ENCODE data around the gene EPHA7.

EPHA7 gene

DNA sequence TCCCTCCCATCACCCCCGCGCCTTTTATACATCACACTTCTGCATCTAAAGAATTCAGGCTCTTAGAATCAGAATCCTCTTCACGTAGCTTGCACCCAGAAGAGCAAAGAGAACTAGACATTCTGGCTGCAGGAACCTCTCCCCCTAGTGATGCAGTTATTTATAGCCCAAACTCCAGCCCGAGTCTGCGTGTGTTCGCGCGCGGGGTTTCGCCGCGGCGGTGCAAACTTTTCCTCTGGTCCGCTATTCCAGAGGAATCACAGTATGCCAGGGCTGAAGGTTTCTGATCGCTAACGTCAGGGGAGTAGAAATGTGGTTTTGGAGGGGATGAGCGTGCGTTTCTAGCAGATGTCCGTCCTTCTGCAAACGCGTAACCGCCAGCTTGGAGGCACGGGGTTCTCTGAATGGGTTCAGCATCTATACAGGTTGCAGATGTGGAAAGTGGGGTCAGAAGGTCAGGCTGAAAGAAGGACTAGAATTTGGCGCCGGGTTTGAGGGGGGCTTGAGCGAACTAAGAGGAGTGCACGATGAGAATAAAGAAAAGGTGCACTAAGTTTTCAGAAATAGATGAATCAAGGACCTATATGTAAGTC, 1.8 kb downstream of the EPHA7 start:
- no peaks in the 10 kb centered on the region for H3K9me3 ChIP-seq
- H3K4me3 ChIP-seq, result peak overlapping the region; percentile 59
- no peaks in the 10 kb centered on the region for H3K36me3 ChIP-seq (replicated peaks)
- in situ Hi-C loops (cut with MboI; ENCODE audit: low sequenced_read_pairs), result no loop called here
- peaks cover 7% of the 10 kb centered on the region; the same call in 1 of the 2 replicates for H3K27me3 ChIP-seq (ENCODE audit: low read depth)
- H3K4me1 ChIP-seq, result peaks cover 5% of the 10 kb centered on the region
- peak; percentile 57 to 69 for DNase-seq (ENCODE audit: low spot score in 2 of 2)

DNA sequence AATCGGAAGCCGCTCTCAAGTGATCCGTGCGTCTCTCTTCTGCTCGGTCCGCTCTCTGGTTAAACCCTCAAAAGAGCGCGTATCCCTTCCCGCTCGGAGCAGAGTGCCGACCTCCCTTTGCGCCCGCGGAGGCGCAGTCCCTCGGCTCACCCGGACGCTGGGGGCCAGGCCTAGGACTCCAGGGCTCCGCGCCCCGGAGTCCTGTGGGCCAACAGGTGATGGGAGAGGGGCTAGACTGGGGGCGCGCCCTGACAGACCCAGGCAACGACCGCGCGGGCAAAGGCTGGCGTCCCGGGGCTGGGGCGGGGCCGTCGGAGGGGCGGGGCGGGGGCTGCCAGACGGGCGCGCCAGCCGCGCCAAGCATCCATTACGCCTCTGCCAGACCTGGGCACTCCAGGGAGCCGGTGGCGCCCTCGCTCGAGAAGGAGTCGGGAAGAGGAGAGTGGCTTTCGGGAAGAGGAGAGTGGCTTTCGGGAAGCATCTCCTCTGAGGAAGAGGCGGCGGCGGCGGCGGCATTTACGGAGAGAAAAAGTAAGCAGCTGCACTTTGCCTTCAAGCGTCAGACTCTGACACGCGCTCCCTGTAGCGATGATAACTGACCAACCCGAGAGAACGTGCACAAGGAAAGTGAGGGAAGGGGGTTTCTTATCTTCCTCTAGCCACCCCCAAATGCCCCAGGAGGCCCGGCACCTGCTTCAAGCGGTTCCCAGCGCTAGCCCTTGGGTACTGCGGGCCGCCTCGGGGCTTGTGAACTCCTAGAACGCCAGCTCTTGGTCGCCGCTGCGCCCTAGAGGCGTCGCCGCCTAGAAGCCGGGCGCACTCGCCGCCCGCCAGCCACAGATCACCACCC, 2.6 kb downstream of the EPHA7 start:
- in situ Hi-C loops (cut with MboI; ENCODE audit: low sequenced_read_pairs), result no loop called here
- Histone ChIP-seq H3K4me1 (peaks cover 5% of the 10 kb centered on the region), H3K9me3 (no peaks in the 10 kb centered on the region), H3K36me3 (replicated peaks) (no peaks in the 10 kb centered on the region), H3K4me3 (peak overlapping the region; percentile 59), H3K27me3 (ENCODE audit: low read depth) (peaks cover 7% of the 10 kb centered on the region; the same call in 1 of the 2 replicates)
- peak; percentile 60 to 73 for DNase-seq (ENCODE audit: low spot score in 2 of 2)

DNA sequence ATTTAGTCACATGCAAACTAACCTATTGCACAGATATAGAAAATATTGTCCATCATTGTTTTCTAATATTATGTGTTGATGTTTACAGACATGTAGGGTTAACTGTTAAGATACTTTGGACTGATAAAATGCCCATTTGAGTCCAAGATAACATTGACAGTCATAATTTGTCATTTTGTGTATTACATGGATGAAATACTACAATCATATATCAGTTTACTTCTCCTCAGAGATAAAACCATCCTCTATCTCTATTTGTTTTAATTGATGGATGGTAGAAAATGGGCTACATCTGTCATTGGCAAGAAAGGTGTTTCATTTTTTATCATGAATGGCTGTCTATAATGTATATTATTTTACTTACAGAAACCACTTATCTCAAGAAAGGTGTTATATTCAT, 6.2 kb downstream of the EPHA7 start:
- in situ Hi-C loops (cut with MboI; ENCODE audit: low sequenced_read_pairs), result no loop called here
- DNase-seq (ENCODE audit: low spot score in 2 of 2), result no peak
- Histone ChIP-seq H3K4me3 (no peak overlapping the region), H3K27me3 (ENCODE audit: low read depth) (no peaks in the 10 kb centered on the region), H3K4me1 (peaks cover 5% of the 10 kb centered on the region), H3K36me3 (replicated peaks) (no peaks in the 10 kb centered on the region), H3K9me3 (no peaks in the 10 kb centered on the region)

DNA sequence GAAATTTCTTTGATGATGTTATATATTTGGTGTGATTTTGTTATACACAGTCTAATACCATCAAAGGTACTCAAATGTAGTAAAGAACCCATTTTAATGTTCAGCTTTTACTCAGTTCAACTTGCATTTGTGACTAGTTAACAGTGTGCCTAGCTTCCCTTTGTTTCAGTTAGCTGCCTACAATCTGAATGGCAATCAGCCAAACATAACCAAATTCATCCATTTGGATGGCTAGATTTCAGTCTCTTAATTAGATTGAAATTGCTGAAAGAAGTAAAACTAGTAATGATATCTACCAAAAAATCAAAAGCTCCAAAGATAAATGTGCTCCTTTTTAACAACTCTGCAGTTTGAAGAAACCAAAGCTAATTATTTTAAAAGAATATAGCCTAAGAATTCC, 6.9 kb downstream of the EPHA7 start:
- in situ Hi-C loops (cut with MboI; ENCODE audit: low sequenced_read_pairs), result no loop called here
- DNase-seq (ENCODE audit: low spot score in 2 of 2), result no peak
- Histone ChIP-seq H3K27me3 (ENCODE audit: low read depth) (no peaks in the 10 kb centered on the region), H3K36me3 (replicated peaks) (no peaks in the 10 kb centered on the region), H3K4me3 (no peak overlapping the region), H3K4me1 (peaks cover 6% of the 10 kb centered on the region), H3K9me3 (no peaks in the 10 kb centered on the region)

DNA sequence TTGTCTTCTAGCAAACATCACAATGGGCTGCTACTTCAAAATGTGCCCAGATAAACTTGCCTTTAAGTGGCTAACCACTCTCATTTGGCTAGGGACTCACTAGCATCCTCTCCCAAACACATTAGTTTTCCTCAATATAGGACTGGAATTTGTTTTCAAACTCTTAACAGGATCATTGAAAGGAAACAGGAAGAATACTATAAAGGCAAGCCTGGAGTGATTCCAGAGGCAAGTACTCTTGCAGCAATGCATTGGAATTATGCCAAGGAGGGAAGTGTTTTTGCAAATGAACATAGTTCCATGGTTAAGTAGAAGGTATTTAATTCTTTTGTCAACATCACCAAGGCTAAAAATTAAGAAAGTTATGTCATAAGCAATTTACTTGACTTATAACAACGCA, 12.2 kb downstream of the EPHA7 start:
- H3K4me1 ChIP-seq, result peaks cover 3% of the 10 kb centered on the region
- H3K9me3 ChIP-seq, result no peaks in the 10 kb centered on the region
- in situ Hi-C loops (cut with MboI; ENCODE audit: low sequenced_read_pairs), result no loop called here
- H3K36me3 ChIP-seq (replicated peaks), result no peaks in the 10 kb centered on the region
- no peak overlapping the region for H3K4me3 ChIP-seq
- no peaks in the 10 kb centered on the region for H3K27me3 ChIP-seq (ENCODE audit: low read depth)
- peak in 1 of 2 experiments; percentile 45 for DNase-seq (ENCODE audit: low spot score in 2 of 2)

DNA sequence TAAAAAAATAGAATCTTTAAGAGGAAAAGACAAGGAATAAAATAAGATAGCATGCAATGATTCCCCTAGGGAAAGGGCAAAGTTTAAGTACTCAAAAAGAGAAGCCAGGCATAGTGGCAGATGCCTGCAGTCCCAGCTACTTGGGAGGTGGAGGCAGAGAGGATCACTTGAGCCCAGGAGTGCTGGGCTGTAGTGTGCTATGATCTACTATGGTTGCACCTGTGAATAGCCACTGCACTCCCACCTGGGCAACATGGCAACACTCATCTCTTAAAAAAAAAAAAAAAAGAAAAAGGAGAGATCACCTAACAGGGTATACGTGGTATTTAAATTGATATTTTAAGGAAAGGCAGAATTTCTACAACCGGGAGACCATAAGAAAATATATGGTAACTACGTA, 16.0 kb downstream of the EPHA7 start:
- peaks cover 10% of the 10 kb centered on the region for H3K4me1 ChIP-seq
- H3K4me3 ChIP-seq, result no peak overlapping the region
- in situ Hi-C loops (cut with MboI; ENCODE audit: low sequenced_read_pairs), result no loop called here
- no peaks in the 10 kb centered on the region for H3K27me3 ChIP-seq (ENCODE audit: low read depth)
- no peaks in the 10 kb centered on the region for H3K9me3 ChIP-seq
- no peak for DNase-seq (ENCODE audit: low spot score in 2 of 2)
- H3K36me3 ChIP-seq (replicated peaks), result no peaks in the 10 kb centered on the region

DNA sequence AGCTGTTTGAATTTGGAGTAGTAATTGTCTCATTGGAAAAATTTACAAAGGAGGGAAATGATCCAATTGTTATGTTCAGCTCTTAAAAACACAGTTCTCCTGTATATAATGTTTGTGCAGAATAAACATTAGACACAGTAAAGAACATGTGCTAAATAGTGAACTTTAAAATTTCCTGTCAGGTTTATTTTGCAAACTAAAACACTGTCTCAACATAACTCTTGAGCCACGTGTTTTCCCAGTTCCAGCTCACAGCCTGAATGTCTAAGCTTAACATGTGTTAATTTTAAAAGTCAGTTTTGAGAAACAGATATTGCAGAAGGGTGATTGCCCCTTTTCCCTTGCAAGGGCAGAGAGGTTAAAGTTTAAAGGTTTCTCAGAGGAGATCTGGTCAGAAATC, 20.6 kb downstream of the EPHA7 start:
- Histone ChIP-seq H3K9me3 (no peaks in the 10 kb centered on the region), H3K36me3 (replicated peaks) (no peaks in the 10 kb centered on the region), H3K4me3 (no peak overlapping the region), H3K4me1 (peaks cover 15% of the 10 kb centered on the region), H3K27me3 (ENCODE audit: low read depth) (no peaks in the 10 kb centered on the region)
- DNase-seq (ENCODE audit: low spot score in 2 of 2), result no peak
- in situ Hi-C loops (cut with MboI; ENCODE audit: low sequenced_read_pairs), result no loop called here

DNA sequence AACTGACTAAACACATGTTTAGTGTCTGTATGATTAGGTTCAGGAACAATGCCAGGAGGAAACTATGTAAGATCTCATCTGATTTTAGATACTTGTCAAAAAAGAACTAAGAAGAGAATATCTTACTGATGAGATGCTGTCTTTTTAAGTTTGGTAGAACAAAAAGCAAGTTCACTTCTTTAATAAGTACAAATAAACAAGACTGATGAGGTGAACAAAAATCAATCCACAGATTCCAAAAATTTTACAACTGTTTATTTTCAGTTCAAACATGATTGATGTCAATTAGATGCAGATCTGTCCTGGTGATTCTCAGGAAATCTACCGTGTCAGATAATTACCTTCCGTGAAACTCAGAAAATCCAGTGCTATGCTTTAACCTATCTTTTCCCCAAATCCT, 24.9 kb downstream of the EPHA7 start:
- H3K36me3 ChIP-seq (replicated peaks), result no peaks in the 10 kb centered on the region
- in situ Hi-C loops (cut with MboI; ENCODE audit: low sequenced_read_pairs), result no loop called here
- no peaks in the 10 kb centered on the region for H3K9me3 ChIP-seq
- DNase-seq (ENCODE audit: low spot score in 2 of 2), result no peak
- peaks cover 21% of the 10 kb centered on the region for H3K4me1 ChIP-seq
- H3K4me3 ChIP-seq, result no peak overlapping the region
- no peaks in the 10 kb centered on the region for H3K27me3 ChIP-seq (ENCODE audit: low read depth)

DNA sequence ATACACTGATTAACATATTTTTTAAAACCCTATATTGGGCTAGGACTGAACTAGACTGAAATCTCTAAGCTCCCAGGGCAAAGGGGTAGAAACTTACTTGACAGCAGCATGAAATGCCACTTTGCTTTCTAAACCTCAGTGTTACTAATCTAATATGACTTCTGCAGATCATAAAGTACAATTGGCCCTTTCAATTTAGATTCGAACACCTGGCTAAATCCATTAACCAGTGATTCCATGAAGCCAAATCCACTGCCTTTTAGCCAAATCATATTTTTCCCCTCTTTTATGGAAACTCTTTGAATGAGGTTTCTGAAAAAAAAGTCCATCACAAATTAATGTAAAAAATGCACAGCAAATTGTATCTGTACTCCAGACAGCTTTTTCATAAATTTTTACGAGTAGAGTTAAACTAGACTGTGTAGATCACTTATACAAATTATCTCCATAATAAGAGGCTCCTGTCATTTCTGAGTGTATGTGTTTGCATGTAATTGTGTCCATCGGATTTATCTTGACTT, 25.7 kb downstream of the EPHA7 start:
- peaks cover 15% of the 10 kb centered on the region for H3K4me1 ChIP-seq
- H3K4me3 ChIP-seq, result no peak overlapping the region
- H3K36me3 ChIP-seq (replicated peaks), result no peaks in the 10 kb centered on the region
- DNase-seq (ENCODE audit: low spot score in 2 of 2), result no peak
- no peaks in the 10 kb centered on the region for H3K9me3 ChIP-seq
- in situ Hi-C loops (cut with MboI; ENCODE audit: low sequenced_read_pairs), result no loop called here
- H3K27me3 ChIP-seq (ENCODE audit: low read depth), result no peaks in the 10 kb centered on the region

DNA sequence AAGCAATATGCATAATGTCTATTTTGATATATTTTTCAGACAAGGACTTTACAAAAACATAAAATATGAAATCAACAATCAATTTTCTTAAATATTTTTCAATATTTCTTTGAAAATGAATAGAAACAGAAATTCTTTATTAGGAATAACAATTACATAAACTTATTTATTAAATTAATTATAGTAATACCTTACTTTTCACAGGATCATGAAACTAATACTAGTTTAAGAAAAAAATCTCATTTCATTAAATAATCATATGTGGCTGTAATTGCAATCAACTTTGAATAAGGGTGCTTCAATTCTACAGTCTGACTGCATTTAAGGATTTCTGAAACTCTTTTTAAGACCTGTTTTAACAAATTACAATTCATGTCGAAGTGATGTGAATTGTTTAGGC, 26.6 kb downstream of the EPHA7 start:
- no peak for DNase-seq (ENCODE audit: low spot score in 2 of 2)
- Histone ChIP-seq H3K36me3 (replicated peaks) (no peaks in the 10 kb centered on the region), H3K4me3 (no peak overlapping the region), H3K9me3 (no peaks in the 10 kb centered on the region), H3K4me1 (peaks cover 14% of the 10 kb centered on the region), H3K27me3 (ENCODE audit: low read depth) (no peaks in the 10 kb centered on the region)
- in situ Hi-C loops (cut with MboI; ENCODE audit: low sequenced_read_pairs), result no loop called here

DNA sequence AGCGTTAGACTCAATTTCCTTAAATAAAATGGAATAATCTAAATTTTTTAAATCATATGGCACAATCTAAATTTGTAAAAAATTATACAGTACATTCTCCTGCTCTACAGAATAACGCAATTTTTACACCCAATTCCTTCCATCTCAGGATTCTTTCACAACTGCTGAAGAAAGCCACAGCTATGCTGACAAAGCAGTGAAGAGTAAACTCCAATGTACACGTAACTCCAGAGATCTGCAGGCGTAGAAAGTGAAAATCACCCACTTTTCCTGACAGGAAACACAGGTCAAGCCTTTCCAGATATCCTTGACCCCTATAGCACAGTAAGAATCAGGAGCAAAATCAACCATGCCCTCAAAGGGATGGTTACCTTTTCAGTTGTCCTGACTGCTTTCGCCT, 27.4 kb downstream of the EPHA7 start:
- Histone ChIP-seq H3K4me3 (no peak overlapping the region), H3K4me1 (peaks cover 14% of the 10 kb centered on the region), H3K27me3 (ENCODE audit: low read depth) (no peaks in the 10 kb centered on the region), H3K36me3 (replicated peaks) (no peaks in the 10 kb centered on the region), H3K9me3 (no peaks in the 10 kb centered on the region)
- in situ Hi-C loops (cut with MboI; ENCODE audit: low sequenced_read_pairs), result no loop called here
- DNase-seq (ENCODE audit: low spot score in 2 of 2), result no peak

DNA sequence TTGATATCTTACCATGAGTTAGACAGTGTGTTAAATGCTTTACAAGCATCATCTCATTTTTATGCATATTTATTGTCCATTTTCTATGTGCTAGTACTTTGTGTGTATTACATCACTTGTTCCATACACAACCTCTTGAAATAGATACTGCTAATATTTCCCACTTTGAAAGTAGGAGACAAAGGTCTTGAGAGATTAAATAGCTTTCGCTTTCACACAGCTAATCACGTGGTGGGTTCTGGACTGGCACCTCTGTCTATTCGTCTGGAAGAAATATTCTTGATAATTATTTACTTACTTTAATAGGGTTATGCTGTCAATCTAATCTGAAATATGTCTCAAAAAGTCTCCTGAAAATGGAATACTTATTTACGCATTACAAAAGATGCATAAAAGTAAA, 30.2 kb downstream of the EPHA7 start:
- in situ Hi-C loops (cut with MboI; ENCODE audit: low sequenced_read_pairs), result no loop called here
- DNase-seq (ENCODE audit: low spot score in 2 of 2), result no peak
- H3K4me3 ChIP-seq, result no peak overlapping the region
- peaks cover 10% of the 10 kb centered on the region for H3K4me1 ChIP-seq
- no peaks in the 10 kb centered on the region for H3K36me3 ChIP-seq (replicated peaks)
- H3K27me3 ChIP-seq (ENCODE audit: low read depth), result no peaks in the 10 kb centered on the region
- no peaks in the 10 kb centered on the region for H3K9me3 ChIP-seq

DNA sequence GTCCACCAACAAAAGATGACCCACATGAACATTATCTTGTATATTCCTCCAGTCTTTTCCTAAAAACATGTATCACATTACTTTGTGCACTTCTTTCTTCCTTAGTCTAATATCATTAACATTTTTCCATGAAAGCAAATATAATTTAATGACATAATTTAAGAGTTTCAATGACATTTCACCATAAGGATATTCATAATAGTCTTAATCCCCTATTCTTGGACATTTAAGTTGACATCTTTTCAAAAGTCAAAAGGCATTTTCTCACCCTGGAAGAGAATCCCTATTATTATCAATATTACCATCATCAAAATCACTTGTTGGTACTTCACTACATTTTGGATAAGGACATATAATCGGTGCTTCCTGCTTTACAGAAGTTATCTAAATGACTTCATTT, 31.3 kb downstream of the EPHA7 start:
- H3K4me1 ChIP-seq, result no peaks in the 10 kb centered on the region; the same call in 1 of the 2 replicates
- DNase-seq (ENCODE audit: low spot score in 2 of 2), result no peak
- H3K27me3 ChIP-seq (ENCODE audit: low read depth), result no peaks in the 10 kb centered on the region
- no peak overlapping the region for H3K4me3 ChIP-seq
- no peaks in the 10 kb centered on the region for H3K9me3 ChIP-seq
- in situ Hi-C loops (cut with MboI; ENCODE audit: low sequenced_read_pairs), result no loop called here
- H3K36me3 ChIP-seq (replicated peaks), result no peaks in the 10 kb centered on the region

DNA sequence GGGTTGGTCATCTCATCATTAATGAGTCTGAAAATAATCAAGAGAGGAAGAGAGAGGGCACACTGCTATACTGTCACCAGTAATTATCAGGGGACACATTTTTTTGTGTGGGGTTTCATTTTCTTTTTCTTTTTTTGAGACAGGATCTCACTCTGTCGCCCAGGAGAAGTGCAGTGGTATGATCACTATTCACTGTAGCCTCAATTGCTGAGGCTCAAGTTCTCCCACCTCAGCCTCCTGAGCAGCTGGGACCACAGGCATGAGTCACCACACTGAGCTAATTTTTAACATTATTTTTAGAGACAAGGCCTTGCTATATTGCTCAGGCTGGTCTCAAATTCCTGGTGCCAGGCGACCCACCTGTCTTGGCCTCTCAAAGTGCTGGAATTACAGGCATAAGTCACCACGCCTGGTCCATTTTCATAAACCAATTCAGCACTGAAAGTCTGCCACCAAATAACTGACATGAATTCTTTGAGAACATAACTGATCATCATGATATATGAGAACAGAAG, 43.3 kb downstream of the EPHA7 start:
- H3K4me3 ChIP-seq, result no peak overlapping the region
- no peaks in the 10 kb centered on the region for H3K27me3 ChIP-seq (ENCODE audit: low read depth)
- H3K4me1 ChIP-seq, result peaks cover 5% of the 10 kb centered on the region
- H3K36me3 ChIP-seq (replicated peaks), result no peaks in the 10 kb centered on the region
- in situ Hi-C loops (cut with MboI; ENCODE audit: low sequenced_read_pairs), result no loop called here
- no peak for DNase-seq (ENCODE audit: low spot score in 2 of 2)
- H3K9me3 ChIP-seq, result no peaks in the 10 kb centered on the region
